GM12878 (cell line): ENCODE results near the gene PPAT. TPM values are rescaled to one million over a fixed set of nuclear protein-coding genes. Genes with fewer than 3 reads are reported as not detected.

Experiments used
- ASH2L ChIP-seq: fragments of 300-600, 200-600 bp; sonication (generic); IDR thresholded peaks from 2 replicates; pipeline ENCODE4 v1.6.1; 2017; ENCODE audit warnings: low read depth, mild to moderate bottlenecking, borderline replicate concordance
- BACH1 ChIP-seq: fragments of 450-650 bp; IDR thresholded peaks from 2 replicates; pipeline ENCODE4 v1.6.1; 2017; ENCODE audit warnings: mild to moderate bottlenecking, borderline replicate concordance
- BRCA1 ChIP-seq: IDR thresholded peaks from 2 replicates; pipeline ENCODE4 v1.6.1; 2011; ENCODE audit warnings: low read depth, low read length, improper control_type of control experiment
- EGR1 ChIP-seq, 2 experiments: IDR thresholded peaks; 1 replicate in 1 of 2; 2 replicates in 1 of 2; pipeline ENCODE4 v1.6.1; 2011 to 2012; ENCODE audit warnings: low read depth in 2 of 2, low read length in 2 of 2, borderline replicate concordance in 1 of 2, mild to moderate bottlenecking in 1 of 2, moderate library complexity in 1 of 2
- ESRRA ChIP-seq: IDR thresholded peaks from 2 replicates; pipeline ENCODE4 v1.6.1; 2012; ENCODE audit warnings: mild to moderate bottlenecking, low read length, improper control_type of control experiment
- FOXM1 ChIP-seq: IDR thresholded peaks from 2 replicates; pipeline ENCODE4 v1.6.1; 2012; ENCODE audit warnings: low read depth, mild to moderate bottlenecking, inconsistent platforms, low read length, moderate library complexity
- KDM1A ChIP-seq: fragments of 200-600 bp; sonication (generic); IDR thresholded peaks from 2 replicates; pipeline ENCODE4 v1.6.1; 2016; ENCODE audit warnings: borderline replicate concordance
- NBN ChIP-seq: fragments of 450-650 bp; IDR thresholded peaks from 2 replicates; pipeline ENCODE4 v1.6.1; 2016
- NFYB ChIP-seq: IDR thresholded peaks from 2 replicates; pipeline ENCODE4 v1.6.1; 2011; ENCODE audit warnings: low read depth, mild to moderate bottlenecking, low read length, improper control_type of control experiment, moderate library complexity; ENCODE audit not compliant: insufficient read depth
- NRF1 ChIP-seq: conservative IDR thresholded peaks from 2 replicates; pipeline ENCODE4 v1.6.1; 2011; ENCODE audit warnings: mild to moderate bottlenecking, low read depth, low read length, improper control_type of control experiment
- POLR2AphosphoS2 ChIP-seq: IDR thresholded peaks from 2 replicates; pipeline ENCODE4 v1.6.1; 2011; ENCODE audit warnings: low read depth, mild to moderate bottlenecking, low read length, improper control_type of control experiment, moderate library complexity
- RAD51 ChIP-seq: fragments of 450-650 bp; IDR thresholded peaks from 2 replicates; pipeline ENCODE4 v1.6.1; 2016; ENCODE audit warnings: moderate library complexity, mild to moderate bottlenecking, inconsistent platforms
- RCOR1 ChIP-seq: conservative IDR thresholded peaks from 2 replicates; pipeline ENCODE4 v1.6.1; 2012; ENCODE audit warnings: low read depth, low read length, improper control_type of control experiment
- SMAD1 ChIP-seq: fragments of 450-650 bp; IDR thresholded peaks from 2 replicates; pipeline ENCODE4 v1.6.1; 2018; ENCODE audit warnings: mild to moderate bottlenecking, low read depth; ENCODE audit not compliant: partially characterized antibody
- SMAD5 ChIP-seq: IDR thresholded peaks from 2 replicates; pipeline ENCODE4 v1.6.1; 2016; ENCODE audit warnings: antibody characterized with exemption, low read depth
- SMARCA5 ChIP-seq: fragments of 450-650 bp; IDR thresholded peaks from 2 replicates; pipeline ENCODE4 v1.6.1; 2017; ENCODE audit warnings: mild to moderate bottlenecking
- TAF1 ChIP-seq: IDR thresholded peaks from 2 replicates; pipeline ENCODE4 v1.6.1; 2011; ENCODE audit warnings: mild to moderate bottlenecking, low read depth, low read length, borderline replicate concordance
- YBX1 ChIP-seq: fragments of 450-650 bp; IDR thresholded peaks from 2 replicates; pipeline ENCODE4 v1.6.1; 2016; ENCODE audit warnings: antibody characterized with exemption
- ZNF207 ChIP-seq: fragments of 450-650 bp; IDR thresholded peaks from 2 replicates; pipeline ENCODE4 v1.6.1; 2014; ENCODE audit warnings: antibody characterized with exemption, mild to moderate bottlenecking, borderline replicate concordance
- ZNF592 ChIP-seq: fragments of 450-650 bp; IDR thresholded peaks from 2 replicates; pipeline ENCODE4 v1.6.1; 2017; ENCODE audit warnings: mild to moderate bottlenecking, moderate library complexity
- polyA plus RNA-seq, 11 experiments: library from polyadenylated mRNA; depleted of rRNA in 4 of 11; unstranded in 6 of 11; stranded (reverse) in 5 of 11; fragments of >200 nt; fragmentation: Nextera tagmentation in 4 of 11; fragmentation: Illumina TruSeq in 1 of 11; extraction: Ambion mirVana in 4 of 11; extraction: Trizol in 1 of 11; gene quantifications; 1 replicate in 1 of 11; 2 replicates in 10 of 11; pipeline versions ENCODE4 v1.2.1 to v1.2.3, GENCODE V29; 2011 to 2016; ENCODE audit warnings: inconsistent platforms in 2 of 11, missing spikeins in 2 of 11, low read depth in 1 of 11
- total RNA-seq, 4 experiments: library from RNA; depleted of rRNA in 3 of 4; stranded (reverse); fragments of >200 nt in 3 of 4; fragmentation: Illumina TruSeq in 1 of 4; extraction: Trizol in 1 of 4; gene quantifications; 2 replicates each; pipeline versions ENCODE4 v1.2.1 to v1.2.3, GENCODE V29; 2013 to 2021
- TF ChIP-seq, protein P1 (sequence below): fragments of 450-650 bp; formaldehyde crosslinking; IDR thresholded peaks from 2 replicates; pipeline ENCODE4 v1.4.0; 2022; ENCODE audit warnings: mild to moderate bottlenecking, moderate library complexity

The PPAT gene
- total and polyA plus RNA-seq, 10 of the 15 experiments (the other 5 are each of a cell fraction or from before 2014, with no cell fraction given) = 24.9 to 50.7 (median 38.0) TPM

GRCh38 chr4:56435140-56435926 is at the start of gene PPAT (continued):
- TF ChIP-seq NBN (peak; percentile 95), ASH2L (peak; percentile 18; the same call in 1 of the 2 replicates), RCOR1 (no peak), SMARCA5 (peak; percentile 97), BRCA1 (no peak), TAF1 (peak; percentile 56; the same call in 1 of the 2 replicates), ESRRA (no peak), POLR2AphosphoS2 (peak; percentile 57), YBX1 (no peak), NFYB (no peak; the same call in 1 of the 2 replicates), ZNF207 (0 out of 2 replicates have a peak, but pooled peaks have one; percentile 12), NRF1 (peak; percentile 43; the same call in 1 of the 2 replicates), KDM1A (no peak), RAD51 (0 out of 2 replicates have a peak, but pooled peaks have one; percentile 12), SMAD5 (peak; percentile 56; the same call in 1 of the 2 replicates), FOXM1 (no peak), SMAD1 (no peak), BACH1 (peak; percentile 94), ZNF592 (no peak), EGR1 (IDR thresholded peaks at IDR 0.05; ENCODE audit: borderline replicate concordance in 1 of 2, low read depth in 2 of 2, low read length in 2 of 2) (peak in 1 of 2 experiments; percentile 88; a peak in 2 of 3 replicates)
- TF ChIP-seq, protein P1, sequence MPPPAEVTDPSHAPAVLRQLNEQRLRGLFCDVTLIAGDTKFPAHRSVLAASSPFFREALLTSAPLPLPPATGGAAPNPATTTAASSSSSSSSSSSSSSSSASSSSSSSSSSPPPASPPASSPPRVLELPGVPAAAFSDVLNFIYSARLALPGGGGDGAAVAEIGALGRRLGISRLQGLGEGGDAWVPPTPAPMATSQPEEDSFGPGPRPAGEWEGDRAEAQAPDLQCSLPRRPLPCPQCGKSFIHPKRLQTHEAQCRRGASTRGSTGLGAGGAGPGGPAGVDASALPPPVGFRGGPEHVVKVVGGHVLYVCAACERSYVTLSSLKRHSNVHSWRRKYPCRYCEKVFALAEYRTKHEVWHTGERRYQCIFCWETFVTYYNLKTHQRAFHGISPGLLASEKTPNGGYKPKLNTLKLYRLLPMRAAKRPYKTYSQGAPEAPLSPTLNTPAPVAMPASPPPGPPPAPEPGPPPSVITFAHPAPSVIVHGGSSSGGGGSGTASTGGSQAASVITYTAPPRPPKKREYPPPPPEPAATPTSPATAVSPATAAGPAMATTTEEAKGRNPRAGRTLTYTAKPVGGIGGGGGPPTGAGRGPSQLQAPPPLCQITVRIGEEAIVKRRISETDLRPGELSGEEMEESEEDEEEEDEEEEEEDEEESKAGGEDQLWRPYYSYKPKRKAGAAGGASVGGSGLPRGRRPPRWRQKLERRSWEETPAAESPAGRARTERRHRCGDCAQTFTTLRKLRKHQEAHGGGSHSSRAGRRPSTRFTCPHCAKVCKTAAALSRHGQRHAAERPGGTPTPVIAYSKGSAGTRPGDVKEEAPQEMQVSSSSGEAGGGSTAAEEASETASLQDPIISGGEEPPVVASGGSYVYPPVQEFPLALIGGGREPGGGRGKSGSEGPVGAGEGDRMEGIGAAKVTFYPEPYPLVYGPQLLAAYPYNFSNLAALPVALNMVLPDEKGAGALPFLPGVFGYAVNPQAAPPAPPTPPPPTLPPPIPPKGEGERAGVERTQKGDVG = no peak
